H1 (cell line): Measurements from ENCODE around the gene SPTB. TPM values are rescaled to one million over a fixed set of nuclear protein-coding genes. Genes with fewer than 3 reads are reported as not detected.

ENCODE experiments used
- CTCF ChIA-PET: fragments of 300-600 bp; sonication (Branson Sonifier 250); formaldehyde crosslinking; loops from one replicate; lab custom pipeline; 2021; ENCODE audit not compliant: partially characterized antibody; lab: Charles Lee
- POLR2A ChIA-PET: fragments of 300-600 bp; sonication (Branson Sonifier 250); formaldehyde crosslinking; loops from one replicate; lab custom pipeline; 2021; ENCODE audit warnings: inconsistent platforms; ENCODE audit not compliant: partially characterized antibody; lab: Charles Lee
- DNase-seq, 2 experiments: peaks; one replicate each; pipeline versions ENCODE4 v3.0.0 to v3.0.0-alpha.2; 2010 to 2022; ENCODE audit warnings: low spot score in 2 of 2, low read depth in 1 of 2, mixed read lengths in 1 of 2
- FAIRE-seq: peaks from 2 replicates; lab custom pipeline; 2011; peaks lifted over from hg19 to GRCh38; lab: Jason Lieb, UNC
- H2AFZ ChIP-seq: 2 replicates; pipeline ENCODE4 v1.8.1; 2012; ENCODE audit warnings: low read length, inconsistent platforms
- H2AK5ac ChIP-seq: 2 replicates; pipeline ENCODE4 v1.6.1; 2013; ENCODE audit warnings: low read depth, low read length
- H2BK120ac ChIP-seq: replicated peaks from 2 replicates; pipeline ENCODE3; 2013; ENCODE audit warnings: low read depth, low read length, inconsistent platforms
- H2BK12ac ChIP-seq: 2 replicates; pipeline ENCODE4 v1.6.1; 2013; ENCODE audit warnings: low read depth, low read length
- H2BK15ac ChIP-seq: 2 replicates; pipeline ENCODE4 v1.6.1; 2013; ENCODE audit warnings: low read length
- H2BK20ac ChIP-seq: 2 replicates; pipeline ENCODE4 v1.6.1; 2013; ENCODE audit warnings: low read length
- H2BK5ac ChIP-seq: 2 replicates; pipeline ENCODE4 v1.6.1; 2013; ENCODE audit warnings: low read depth, low read length
- H3K14ac ChIP-seq: 2 replicates; pipeline ENCODE4 v1.6.1; 2013; ENCODE audit warnings: inconsistent platforms; ENCODE audit not compliant: insufficient read length
- H3K18ac ChIP-seq: 2 replicates; pipeline ENCODE4 v1.6.1; 2013; ENCODE audit warnings: low read length; ENCODE audit errors: extremely low read depth
- H3K23ac ChIP-seq: 2 replicates; pipeline ENCODE4 v1.6.1; 2013; ENCODE audit warnings: inconsistent platforms; ENCODE audit not compliant: insufficient read length
- H3K23me2 ChIP-seq: 2 replicates; pipeline ENCODE4 v1.6.1; 2013; ENCODE audit warnings: low read depth, low read length
- H3K27ac ChIP-seq: 2 replicates; pipeline ENCODE4 v1.6.1; 2011; ENCODE audit warnings: low read depth, low read length, inconsistent platforms
- H3K27me3 ChIP-seq, 4 experiments: replicated peaks in 1 of 4; 1 replicate in 1 of 4; 2 replicates in 3 of 4; pipeline versions ENCODE4 v1.6.1 to v1.8.1; 2011 to 2013; ENCODE audit warnings: low read length in 3 of 4, mild to moderate bottlenecking in 3 of 4, inconsistent platforms in 2 of 4, mixed read lengths in 2 of 4, moderate library complexity in 1 of 4; ENCODE audit not compliant: control insufficient read depth in 3 of 4, insufficient read depth in 3 of 4; ENCODE audit errors: extremely low read depth in 1 of 4
- H3K36me3 ChIP-seq, 4 experiments: 2 replicates each; pipeline versions ENCODE4 v1.6.1 to v1.8.1; 2011 to 2013; ENCODE audit warnings: mild to moderate bottlenecking in 4 of 4, low read length in 3 of 4, moderate library complexity in 2 of 4, control low read depth in 1 of 4, inconsistent platforms in 1 of 4; ENCODE audit not compliant: insufficient read depth in 4 of 4, control insufficient read depth in 2 of 4
- H3K4ac ChIP-seq: replicated peaks from 2 replicates; pipeline ENCODE3; 2013; ENCODE audit warnings: low read length, low read depth, mixed read lengths, inconsistent platforms; ENCODE audit not compliant: insufficient read length
- H3K4me1 ChIP-seq, 4 experiments: replicated peaks in 1 of 4; 1 replicate in 1 of 4; 2 replicates in 3 of 4; pipeline versions ENCODE4 v1.6.1 to v1.8.1; 2011 to 2013; ENCODE audit warnings: low read length in 3 of 4, inconsistent platforms in 2 of 4, mixed read lengths in 1 of 4; ENCODE audit not compliant: insufficient read depth in 4 of 4, control insufficient read depth in 3 of 4
- H3K4me2 ChIP-seq, 2 experiments: 2 replicates each; pipeline versions ENCODE4 v1.6.1 to v1.8.1; 2011 to 2013; ENCODE audit warnings: low read depth in 2 of 2, low read length in 2 of 2, control low read depth in 1 of 2, inconsistent platforms in 1 of 2, mild to moderate bottlenecking in 1 of 2; ENCODE audit not compliant: insufficient read depth in 1 of 2
- H3K4me3 ChIP-seq, 4 experiments: fragments of 200-600, 300-600 bp in 1 of 4; sonication (generic), shearing (Covaris generic), sonication (Bioruptor Twin) in 1 of 4; 2 replicates each; pipeline versions ENCODE4 v1.5.1 to v1.8.1; 2011 to 2016; ENCODE audit warnings: low read length in 4 of 4, low read depth in 3 of 4, control low read depth in 2 of 4, inconsistent platforms in 2 of 4, mild to moderate bottlenecking in 2 of 4, mixed read lengths in 1 of 4, moderate library complexity in 1 of 4; ENCODE audit not compliant: insufficient read depth in 2 of 4; ENCODE audit errors: extremely low read depth in 1 of 4
- H3K56ac ChIP-seq: replicated peaks from 2 replicates; pipeline ENCODE3; 2013; ENCODE audit warnings: low read depth, mild to moderate bottlenecking, mixed read lengths, low read length, inconsistent platforms; ENCODE audit not compliant: insufficient read length
- H3K79me1 ChIP-seq: 2 replicates; pipeline ENCODE4 v1.6.1; 2013; ENCODE audit warnings: low read depth, low read length, control low read depth
- H3K79me2 ChIP-seq, 2 experiments: 2 replicates each; pipeline versions ENCODE4 v1.6.1 to v1.8.1; 2012 to 2013; ENCODE audit warnings: low read length in 2 of 2, mild to moderate bottlenecking in 2 of 2, inconsistent platforms in 1 of 2; ENCODE audit not compliant: insufficient read depth in 2 of 2, control insufficient read depth in 1 of 2
- H3K9ac ChIP-seq, 4 experiments: replicated peaks in 1 of 4; 1 replicate in 1 of 4; 2 replicates in 3 of 4; pipeline versions ENCODE4 v1.6.1 to v1.8.1; 2011 to 2013; ENCODE audit warnings: low read depth in 3 of 4, low read length in 3 of 4, control low read depth in 2 of 4, mild to moderate bottlenecking in 2 of 4, moderate library complexity in 2 of 4, inconsistent platforms in 1 of 4; ENCODE audit errors: extremely low read depth in 1 of 4
- H3K9me3 ChIP-seq, 2 experiments: 2 replicates each; pipeline versions ENCODE4 v1.6.1 to v1.8.1; 2012 to 2013; ENCODE audit warnings: mild to moderate bottlenecking in 2 of 2, moderate library complexity in 2 of 2, control low read depth in 1 of 2, inconsistent platforms in 1 of 2, low read depth in 1 of 2, low read length in 1 of 2, mixed read lengths in 1 of 2; ENCODE audit not compliant: insufficient read depth in 2 of 2
- H4K20me1 ChIP-seq, 2 experiments: replicated peaks in 1 of 2; 2 replicates each; pipeline versions ENCODE3 to v1.8.1; 2011 to 2013; ENCODE audit warnings: inconsistent platforms in 2 of 2, low read length in 2 of 2, mild to moderate bottlenecking in 1 of 2; ENCODE audit not compliant: insufficient read depth in 2 of 2, control insufficient read depth in 1 of 2
- H4K5ac ChIP-seq: 2 replicates; pipeline ENCODE4 v1.6.1; 2013; ENCODE audit warnings: low read length, low read depth, mixed read lengths, inconsistent platforms; ENCODE audit not compliant: insufficient read length
- H4K8ac ChIP-seq: 2 replicates; pipeline ENCODE4 v1.8.0; 2013; ENCODE audit warnings: mild to moderate bottlenecking, moderate library complexity, low read length, inconsistent platforms; ENCODE audit not compliant: insufficient read depth; ENCODE audit errors: extremely low read depth
- H4K91ac ChIP-seq: replicated peaks from 2 replicates; pipeline ENCODE3; 2013; ENCODE audit warnings: low read length, mixed read lengths, inconsistent platforms; ENCODE audit not compliant: insufficient read length
- ATF3 ChIP-seq: IDR thresholded peaks from 2 replicates; pipeline ENCODE4 v1.6.1; 2011; ENCODE audit warnings: low read depth, mild to moderate bottlenecking, low read length; ENCODE audit not compliant: insufficient read depth
- BACH1 ChIP-seq: IDR thresholded peaks from 2 replicates; pipeline ENCODE4 v1.6.1; 2012; ENCODE audit warnings: low read length, improper control_type of control experiment
- BCL11A ChIP-seq, 2 experiments: IDR thresholded peaks; one replicate each; pipeline ENCODE4 v1.6.1; 2011; ENCODE audit warnings: low read depth in 2 of 2, low read length in 2 of 2, mild to moderate bottlenecking in 2 of 2
- BRCA1 ChIP-seq: IDR thresholded peaks from 2 replicates; pipeline ENCODE4 v1.6.1; 2012; ENCODE audit warnings: low read depth, low read length, improper control_type of control experiment
- CTBP2 ChIP-seq: IDR thresholded peaks from 2 replicates; pipeline ENCODE4 v1.7.0; 2011; ENCODE audit warnings: borderline replicate concordance, mild to moderate bottlenecking, moderate library complexity, mixed read lengths, low read length; ENCODE audit not compliant: insufficient read depth, insufficient read length
- EGR1 ChIP-seq: IDR thresholded peaks from 2 replicates; pipeline ENCODE4 v1.6.1; 2011; ENCODE audit warnings: low read depth, low read length, borderline replicate concordance
- HDAC2 ChIP-seq, 2 experiments: fragments of 300-600 bp in 1 of 2; sonication (generic) in 1 of 2; IDR thresholded peaks; 2 replicates each; pipeline ENCODE4 v1.6.1; 2011 to 2012; ENCODE audit warnings: low read depth in 2 of 2, low read length in 2 of 2, mild to moderate bottlenecking in 2 of 2, moderate library complexity in 2 of 2, borderline replicate concordance in 1 of 2, inconsistent platforms in 1 of 2
- JUND ChIP-seq: IDR thresholded peaks from 2 replicates; pipeline ENCODE4 v1.6.1; 2011; ENCODE audit warnings: mild to moderate bottlenecking, improper control_type of control experiment, low read length
- PHF8 ChIP-seq: fragments of 200-600 bp; sonication (generic); conservative IDR thresholded peaks from 2 replicates; pipeline ENCODE4 v1.7.1; 2012; ENCODE audit warnings: low read depth, mild to moderate bottlenecking, inconsistent platforms, low read length, moderate library complexity
- RXRA ChIP-seq: IDR thresholded peaks from 2 replicates; pipeline ENCODE4 v1.6.1; 2011; ENCODE audit warnings: low read depth, mild to moderate bottlenecking, low read length, moderate library complexity; ENCODE audit not compliant: insufficient read depth
- SIN3A ChIP-seq, 2 experiments: IDR thresholded peaks in 1 of 2; conservative IDR thresholded peaks in 1 of 2; 2 replicates each; pipeline ENCODE4 v1.6.1; 2011 to 2012; ENCODE audit warnings: low read length in 2 of 2, improper control_type of control experiment in 1 of 2, low read depth in 1 of 2, mild to moderate bottlenecking in 1 of 2
- SIX5 ChIP-seq: IDR thresholded peaks from 2 replicates; pipeline ENCODE4 v1.6.1; 2011; ENCODE audit warnings: mild to moderate bottlenecking, low read depth, low read length
- TAF1 ChIP-seq: IDR thresholded peaks from 2 replicates; pipeline ENCODE4 v1.6.1; 2011; ENCODE audit warnings: mild to moderate bottlenecking, low read depth, low read length
- TAF7 ChIP-seq: optimal IDR thresholded peaks from 2 replicates; pipeline ENCODE3; 2011; ENCODE audit warnings: low read depth, mild to moderate bottlenecking, inconsistent platforms, low read length, moderate library complexity, borderline replicate concordance
- WGBS, 2 experiments: shearing (Covaris generic) in 1 of 2; methylation state at CpG; one replicate each; pipeline versions ENCODE4 v1.1.6 to v1.1.7; 2013 to 2015; ENCODE audit warnings: low lambda C conversion rate in 2 of 2, mixed read lengths in 2 of 2, inconsistent platforms in 1 of 2, low coverage in 1 of 2, missing lambda C conversion rate in 1 of 2; ENCODE audit not compliant: insufficient replicate concordance in 2 of 2, insufficient coverage in 1 of 2, insufficient read length in 1 of 2; ENCODE audit errors: extremely low coverage in 1 of 2, missing lambda C conversion rate in 1 of 2; 5-methylcytosine and 5-hydroxymethylcytosine counted together
- polyA plus RNA-seq, 7 experiments: library from polyadenylated mRNA; depleted of rRNA in 3 of 7; stranded (reverse) in 5 of 7; unstranded in 2 of 7; fragments of >200 nt in 5 of 7; fragments of 200-250 nt in 2 of 7; gene quantifications; 1 replicate in 5 of 7; 2 replicates in 1 of 7; 4 replicates in 1 of 7; pipeline versions ENCODE4 v1.2.1 to v1.2.3, GENCODE V29; 2011 to 2013; ENCODE audit warnings: missing spikeins in 2 of 7, mixed read lengths in 2 of 7
- total RNA-seq: library from RNA; stranded (reverse); fragmentation: NEBNext Ultra II Directional; extraction: Animal tissue kit (Norgen Biotek cat#: 25700); gene quantifications from 2 replicates; pipeline ENCODE4 v1.2.1, GENCODE V29; 2021

The SPTB gene
- total and polyA plus RNA-seq, 2 of the 8 experiments (the other 6 are each of a cell fraction or from before 2014, with no cell fraction given), result 0.30 to 2.4 TPM

GRCh38 chr14:64838656-64839055, 41.1 kb downstream of the SPTB start:
- Histone ChIP-seq H2AFZ (no peak overlapping the region), H3K9me3 (no peaks in the 10 kb centered on the region), H2BK20ac (no peak overlapping the region), H3K4me1 (peaks cover 3 to 8% (median 6%) of the 10 kb centered on the region in 4 experiments; a peak in 3 of 7 replicates), H3K56ac (no peak overlapping the region), H2AK5ac (no peak overlapping the region), H3K9ac (no peak overlapping the region), H2BK12ac (no peak overlapping the region), H3K18ac (no peak overlapping the region), H3K4me3 (no peak overlapping the region), H4K91ac (no peak overlapping the region), H3K79me2 (no peaks in the 10 kb centered on the region), H2BK5ac (no peak overlapping the region), H2BK120ac (no peak overlapping the region), H4K8ac (no peak overlapping the region), H3K79me1 (no peaks in the 10 kb centered on the region), H3K36me3 (no peaks in the 10 kb centered on the region), H3K23ac (no peak overlapping the region), H4K5ac (no peak overlapping the region), H2BK15ac (no peak overlapping the region), H3K14ac (no peak overlapping the region), H3K23me2 (no peaks in the 10 kb centered on the region), H3K27ac (no peak overlapping the region), H3K4ac (no peak overlapping the region), H3K4me2 (no peak overlapping the region), H4K20me1 (no peaks in the 10 kb centered on the region), H3K27me3 (no peaks in the 10 kb centered on the region)
- 92% methylated on average over 5 of the region's 5 CpGs; no CpG with 5 or more reads in 1 of the 2 experiments for WGBS, 2 experiments
- ChIA-PET CTCF (interaction anchor here (2.0 to 4.9 kb wide), 4 partner anchors 9 to 19 kb away, joined by 6 to 30 read pairs (median 12); no protein-coding TSS in a partner anchor), POLR2A (no interaction called here)
- DNase-seq (no peak), FAIRE-seq (no peak)
- no peak for TF ChIP-seq TAF7
- TF ChIP-seq SIN3A (conservative IDR thresholded peaks at IDR 0.05 in 1 of 2, IDR thresholded peaks at IDR 0.05 in 1 of 2; ENCODE audit: low read depth in 1 of 2, low read length in 2 of 2), result no peak
- no peak for TF ChIP-seq CTBP2
- TF ChIP-seq TAF1, result no peak
- no peak for TF ChIP-seq EGR1
- no peak for TF ChIP-seq HDAC2 (IDR thresholded peaks at IDR 0.05; ENCODE audit: borderline replicate concordance in 1 of 2, low read depth in 2 of 2, low read length in 2 of 2)
- TF ChIP-seq SIX5, result no peak
- no peak for TF ChIP-seq BRCA1
- no peak for TF ChIP-seq BCL11A (IDR thresholded peaks at IDR 0.05; ENCODE audit: low read depth in 2 of 2, low read length in 2 of 2)
- no peak for TF ChIP-seq JUND
- TF ChIP-seq BACH1, result no peak
- no peak for TF ChIP-seq PHF8
- TF ChIP-seq RXRA, result no peak
- no peak for TF ChIP-seq ATF3
